ENCODE results near the gene NFIX.

GRCh38 chr19:13060964-13061927 lies 66.0 kb downstream of the NFIX start:
- TF ChIP-seq EP300 (IDR thresholded peaks at IDR 0.05; ENCODE audit: low read depth) = no peak
- TF ChIP-seq CTCF (IDR thresholded peaks at IDR 0.05) = peak; percentile 93 to 95 (median 95)
- TF ChIP-seq POLR2AphosphoS5 (IDR thresholded peaks at IDR 0.05) = peak in 1 of 3 donors; percentile 34
- no peak for TF ChIP-seq POLR2A (IDR thresholded peaks at IDR 0.05)
